Lower leg skin (tissue), 4 donors: ENCODE results near the gene FTL. TPM values are rescaled to one million over a fixed set of nuclear protein-coding genes. Genes with fewer than 3 reads are reported as not detected.

Experiments used
- DNase-seq, 2 donors: peaks; one replicate each; pipeline ENCODE4 v3.0.0-alpha.2; 2019; ENCODE audit warnings: low spot score in 2 of 2
- H3K4me3 ChIP-seq: fragments of 200-600 bp; sonication (generic); 2 replicates; pipeline ENCODE4 v1.5.1; 2017; ENCODE audit warnings: mild to moderate bottlenecking, low read depth; ENCODE audit not compliant: poor library complexity, severe bottlenecking
- CTCF ChIP-seq, 3 donors: fragments of 450-650 bp; IDR thresholded peaks; one replicate each; pipeline ENCODE4 v1.5.1; 2016; ENCODE audit warnings: antibody characterized with exemption in 3 of 3, mild to moderate bottlenecking in 3 of 3, moderate library complexity in 2 of 3
- POLR2A ChIP-seq, 2 donors: fragments of 450-650 bp; IDR thresholded peaks; one replicate each; pipeline ENCODE4 v1.6.1; 2016 to 2017; ENCODE audit warnings: antibody characterized with exemption in 2 of 2, mild to moderate bottlenecking in 1 of 2, moderate library complexity in 1 of 2
- WGBS, 2 donors: methylation state at CpG; one replicate each; pipeline ENCODE4 v1.1.5; 2018; 5-methylcytosine and 5-hydroxymethylcytosine counted together
- intact Hi-C: fragments of 100-400 bp; cut with DNase I; formaldehyde crosslinking; loops from one replicate; pipeline ENCODE4 v1.15.0; 2023; ENCODE audit warnings: low total_unique reads
- total RNA-seq, 4 donors: library from RNA; depleted of rRNA; stranded (reverse); fragments of >200 nt; gene quantifications; one replicate each; pipeline ENCODE4 v1.1.0, GENCODE V29; 2016

Gene FTL
- total RNA-seq, 4 donors from 2014 or later, result 1,012 to 1,617 (median 1,174) TPM

- 67 to 75% methylated on average over 14 of the region's 14 CpGs for WGBS, 2 donors
- no peak for DNase-seq
- intact Hi-C loops, result no loop called here
- H3K4me3 ChIP-seq, result no peak overlapping the region
- no peak for TF ChIP-seq CTCF (IDR thresholded peaks at IDR 0.05)
- no peak for TF ChIP-seq POLR2A (IDR thresholded peaks at IDR 0.05)
These were observed 2.5 kb downstream of the FTL start for GRCh38 chr19:48967346-48968178.

- DNase-seq, result no peak
- H3K4me3 ChIP-seq, result no peak overlapping the region
- TF ChIP-seq CTCF (IDR thresholded peaks at IDR 0.05) (no peak), POLR2A (IDR thresholded peaks at IDR 0.05) (no peak)
- WGBS, 2 donors, result 49 to 53% methylated on average over 4 of the region's 4 CpGs
- intact Hi-C loops, result no loop called here
These were observed 3.1 kb downstream of the FTL start for GRCh38 chr19:48968179-48968661.

GRCh38 chr19:48968813-48969218 is 3.7 kb downstream of the FTL start:
- no peak for TF ChIP-seq POLR2A (IDR thresholded peaks at IDR 0.05)
- TF ChIP-seq CTCF (IDR thresholded peaks at IDR 0.05), result no peak
- DNase-seq, result no peak
- WGBS, 2 donors, result 66 to 67% methylated on average over 15 of the region's 15 CpGs
- intact Hi-C loops, result no loop called here
- no peak overlapping the region for H3K4me3 ChIP-seq

- no peak for DNase-seq
- WGBS, 2 donors, result 91 to 95% methylated on average over 39 to 43 of the region's 45 CpGs
- no peak overlapping the region for H3K4me3 ChIP-seq
- intact Hi-C loops, result no loop called here
- no peak for TF ChIP-seq CTCF (IDR thresholded peaks at IDR 0.05)
- no peak for TF ChIP-seq POLR2A (IDR thresholded peaks at IDR 0.05)
These were observed 4.4 kb downstream of the FTL start for GRCh38 chr19:48969276-48970138.

GRCh38 chr19:48970139-48970766 is 5.1 kb downstream of the FTL start:
- no peak for TF ChIP-seq CTCF (IDR thresholded peaks at IDR 0.05)
- no peak for TF ChIP-seq POLR2A (IDR thresholded peaks at IDR 0.05)
- 89 to 93% methylated on average over 23 of the region's 23 CpGs for WGBS, 2 donors
- intact Hi-C loops, result no loop called here
- DNase-seq, result no peak
- no peak overlapping the region for H3K4me3 ChIP-seq
